Stimulated activated CD4-positive, alpha-beta T cell treated with anti-CD3 and anti-CD28 coated beads, Interleukin-1b, Interleukin-23, amount 100 ng/mL, for 24 hours (primary cell): ENCODE data around the gene PHF14.
"Not testable (repeated sequence)": the region's sequence is repeated elsewhere in the genome, so short reads cannot be mapped to it uniquely, and the experiment has no call there.

Experiments used
- DNase-seq, 4 experiments: peaks; one replicate each; pipeline ENCODE4 v3.0.0-alpha.2; 2020; ENCODE audit warnings: low read depth in 4 of 4, low spot score in 1 of 4

The PHF14 gene

GRCh38 chr7:10973942-10974911 lies 555 bp downstream of the PHF14 start:
- peak in 2 of 4 experiments; percentile 3 to 7 for DNase-seq

DNA sequence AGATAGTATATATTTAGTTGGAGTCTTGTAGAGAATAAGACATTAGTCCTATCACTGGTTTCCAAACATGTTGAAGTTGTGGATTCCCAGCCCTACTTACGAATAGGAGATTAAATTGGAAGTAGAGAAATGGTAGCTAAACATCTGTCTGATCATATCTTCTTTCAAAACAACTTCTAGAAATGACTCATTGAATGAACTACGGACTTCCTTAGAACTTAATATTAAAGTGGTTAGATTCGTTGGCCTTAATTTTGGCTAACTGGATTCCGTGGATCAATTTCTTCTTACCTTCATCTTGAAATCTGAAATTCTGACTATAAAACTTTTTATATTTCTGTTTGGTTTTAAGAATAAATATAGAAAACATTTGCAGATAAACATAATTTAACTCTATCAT lies 3.4 kb downstream of the PHF14 start:
- no peak for DNase-seq

- DNase-seq = no peak
These were observed 7.6 kb downstream of the PHF14 start for GRCh38 chr7:10981317-10981716.

DNA sequence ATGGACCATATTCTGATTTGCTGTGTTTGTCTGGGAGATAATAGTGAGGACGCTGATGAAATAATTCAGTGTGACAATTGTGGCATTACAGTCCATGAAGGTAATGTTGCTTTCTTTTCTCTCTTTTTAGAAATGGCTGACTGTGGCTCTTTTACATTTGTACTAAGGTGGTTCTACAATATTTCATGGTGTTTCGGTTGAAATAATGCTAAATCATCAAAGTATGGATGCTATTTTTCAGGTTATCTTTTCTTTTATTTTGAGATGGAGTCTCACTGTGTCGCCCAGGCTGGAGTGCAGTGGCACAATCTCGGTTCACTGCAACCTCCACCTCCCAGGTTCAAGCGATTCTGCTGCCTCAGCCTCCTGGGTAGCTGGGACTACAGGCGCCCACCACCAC lies 17.1 kb downstream of the PHF14 start:
- DNase-seq = not testable (repeated sequence)

DNA sequence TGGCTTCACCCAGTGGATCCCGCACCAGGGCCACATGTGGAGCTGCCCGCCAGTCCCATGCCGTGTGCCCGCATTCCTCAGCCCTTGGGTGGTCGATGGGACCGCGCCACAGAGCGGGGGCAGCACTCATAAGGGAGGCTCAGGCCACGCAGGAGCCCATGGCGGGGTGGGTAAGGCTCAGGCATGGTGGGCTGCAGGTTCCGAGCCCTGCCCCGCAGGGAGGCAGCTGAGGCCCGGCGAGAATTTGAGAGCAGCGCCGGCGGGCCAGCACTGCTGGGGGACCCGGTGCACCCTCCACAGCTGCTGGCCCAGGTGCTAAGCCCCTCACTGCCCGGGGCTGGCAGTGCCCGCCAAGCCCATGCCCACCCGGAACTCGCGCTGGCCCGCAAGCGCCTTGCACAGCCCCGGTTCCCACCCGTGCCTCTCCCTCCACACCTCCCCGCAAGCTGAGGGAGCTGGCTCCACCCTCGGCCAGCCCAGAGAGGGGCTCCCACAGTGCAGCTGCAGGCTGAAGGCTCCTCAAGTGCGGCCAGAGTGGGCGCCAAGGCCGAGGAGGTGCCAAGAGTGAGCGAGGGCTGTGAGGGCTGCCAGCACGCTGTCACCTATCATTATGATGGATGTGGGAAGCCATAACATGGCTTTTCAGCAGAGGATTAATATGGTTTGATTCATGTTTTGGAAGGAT lies 22.0 kb downstream of the PHF14 start:
- not testable (repeated sequence) for DNase-seq

GRCh38 chr7:10998996-10999757 lies 25.5 kb downstream of the PHF14 start:
- DNase-seq = no peak

DNA sequence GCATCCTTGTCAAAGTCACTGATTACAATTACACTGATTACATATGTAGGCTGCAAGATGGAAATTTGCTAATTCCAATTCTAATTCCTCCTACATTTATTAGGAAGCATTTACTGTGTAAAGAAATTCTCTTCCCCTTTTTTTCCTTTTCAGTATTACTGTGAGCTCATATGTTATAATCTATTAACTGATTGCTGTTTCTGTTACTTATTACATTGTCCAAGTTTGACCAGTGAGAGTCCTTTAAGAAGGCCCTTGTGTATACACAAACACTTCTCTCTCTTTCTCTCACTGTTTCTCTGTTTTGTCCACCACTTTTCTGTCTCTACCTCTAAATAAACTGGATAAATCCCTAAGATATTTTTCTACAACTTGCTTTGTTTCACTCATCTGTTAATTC lies 31.5 kb downstream of the PHF14 start:
- no peak for DNase-seq

DNA sequence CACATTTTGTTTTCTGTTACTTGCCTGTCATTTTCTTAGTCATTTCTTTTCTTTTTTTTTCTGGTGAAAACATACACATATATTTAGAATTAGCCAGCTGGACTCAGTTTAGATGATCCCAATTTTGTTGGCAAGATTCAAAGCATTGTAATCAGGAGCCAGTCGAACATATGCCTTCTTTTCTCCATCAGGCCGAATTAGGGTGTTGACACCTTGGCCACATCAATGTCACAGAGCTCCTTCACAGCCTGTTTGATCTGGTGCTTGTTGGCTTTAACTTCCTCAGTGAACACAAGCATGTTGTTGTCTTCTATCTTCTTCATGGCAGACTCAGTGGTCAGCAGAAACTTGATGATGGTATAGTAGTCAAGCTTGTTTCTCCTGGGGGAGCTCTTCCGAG lies 32.6 kb downstream of the PHF14 start:
- no peak for DNase-seq

DNA sequence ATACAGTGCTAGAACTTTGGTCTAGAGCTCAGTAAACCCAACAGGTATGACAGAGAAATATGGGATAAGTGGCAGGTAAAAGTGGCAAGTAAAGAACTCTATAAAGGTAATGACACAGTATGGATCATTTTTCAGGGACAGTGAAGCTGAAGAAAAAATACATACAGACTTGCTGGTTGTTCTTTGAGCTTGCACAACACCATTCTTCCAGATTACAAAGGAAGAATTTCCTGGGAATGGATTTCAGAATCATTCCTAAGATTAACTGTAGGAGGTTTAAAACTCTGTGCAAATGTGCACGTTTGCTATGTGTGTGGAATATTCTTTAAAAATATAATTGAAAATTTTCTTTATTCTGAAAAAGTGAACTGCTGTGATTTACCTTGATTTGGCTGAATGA lies 36.0 kb downstream of the PHF14 start:
- DNase-seq = no peak

DNA sequence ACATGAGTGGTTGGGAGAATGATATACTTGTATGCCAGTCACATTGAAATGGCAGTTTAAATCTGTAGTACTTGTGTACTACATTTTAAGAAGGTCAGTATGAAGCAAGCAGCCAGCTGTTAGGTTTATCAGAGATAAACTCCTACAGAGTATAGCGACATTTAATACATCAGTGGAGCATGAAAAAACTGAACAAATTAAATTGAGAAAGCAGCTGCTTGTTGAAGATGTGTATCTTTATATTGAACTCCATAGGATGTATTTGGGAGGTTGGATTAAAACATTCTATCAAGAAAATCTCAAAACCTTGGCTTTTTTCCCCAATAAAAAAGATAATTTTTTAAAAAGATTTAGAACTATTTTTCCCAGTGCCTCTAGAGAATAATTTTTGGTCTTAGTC lies 47.8 kb downstream of the PHF14 start:
- no peak for DNase-seq

- no peak for DNase-seq
These were observed 53.0 kb downstream of the PHF14 start for GRCh38 chr7:11026452-11027359.

GRCh38 chr7:11035661-11036060 lies 62.0 kb downstream of the PHF14 start:
- DNase-seq = no peak

DNA sequence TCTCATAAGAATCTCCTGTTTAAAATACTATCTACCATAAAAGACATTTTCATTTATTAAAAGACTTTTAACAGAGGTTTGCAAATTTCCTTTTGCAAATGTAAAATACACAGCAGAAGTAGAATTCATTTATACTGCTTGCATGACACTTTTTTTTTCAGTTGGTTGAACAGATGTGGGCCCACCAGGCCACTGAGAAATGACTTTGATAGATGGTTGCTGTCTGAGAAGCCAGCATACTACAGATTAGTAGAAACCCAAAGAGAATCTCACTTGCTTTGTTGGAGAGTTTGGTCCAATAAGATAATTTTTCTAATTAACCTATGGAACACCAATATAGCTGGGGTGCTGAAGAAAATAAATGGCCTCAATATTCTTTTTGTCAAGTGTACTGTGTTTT lies 66.3 kb downstream of the PHF14 start:
- DNase-seq = no peak

DNA sequence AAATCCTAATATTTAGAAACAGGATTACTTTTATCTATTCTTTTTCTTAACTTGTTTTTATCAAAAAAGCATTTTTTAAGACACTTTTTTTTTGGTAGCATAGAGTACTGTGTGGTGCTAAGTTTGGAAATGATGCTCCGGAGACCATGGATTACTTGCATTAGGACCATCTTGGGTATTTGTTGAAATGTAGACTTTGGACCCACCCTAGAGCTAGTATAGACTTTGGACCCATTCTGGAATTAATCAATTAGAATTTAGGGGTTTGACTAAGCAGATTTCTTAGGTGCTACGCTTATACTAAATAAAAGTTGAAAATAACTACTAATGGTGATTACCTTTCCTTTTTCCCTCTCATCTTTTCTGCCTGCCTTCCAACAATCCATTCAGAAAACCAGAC lies 80.4 kb downstream of the PHF14 start:
- DNase-seq = no peak

- no peak for DNase-seq
These were observed 87.2 kb downstream of the PHF14 start for GRCh38 chr7:11060893-11061292.

GRCh38 chr7:11062110-11062509 lies 88.4 kb downstream of the PHF14 start:
- no peak for DNase-seq

DNA sequence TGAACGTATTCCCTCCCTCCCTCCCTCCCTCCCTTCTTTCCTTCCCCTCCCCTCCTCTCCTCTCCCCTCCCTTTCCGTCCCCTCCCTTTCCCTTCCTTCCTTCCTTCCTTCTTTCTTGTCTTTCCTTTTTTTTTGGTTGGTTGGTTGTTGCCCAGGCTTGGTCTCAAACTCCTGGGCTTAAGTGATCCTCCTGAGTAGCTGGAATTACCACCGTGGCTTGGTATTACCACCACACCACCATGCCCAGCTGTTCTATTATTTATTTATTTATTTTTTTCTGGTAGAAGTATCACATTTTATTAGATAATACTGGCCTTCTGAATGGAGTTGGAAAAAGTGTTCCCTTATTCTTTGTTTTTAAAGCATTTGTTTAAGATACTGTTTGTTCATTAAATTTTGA lies 95.9 kb downstream of the PHF14 start:
- DNase-seq = no peak

DNA sequence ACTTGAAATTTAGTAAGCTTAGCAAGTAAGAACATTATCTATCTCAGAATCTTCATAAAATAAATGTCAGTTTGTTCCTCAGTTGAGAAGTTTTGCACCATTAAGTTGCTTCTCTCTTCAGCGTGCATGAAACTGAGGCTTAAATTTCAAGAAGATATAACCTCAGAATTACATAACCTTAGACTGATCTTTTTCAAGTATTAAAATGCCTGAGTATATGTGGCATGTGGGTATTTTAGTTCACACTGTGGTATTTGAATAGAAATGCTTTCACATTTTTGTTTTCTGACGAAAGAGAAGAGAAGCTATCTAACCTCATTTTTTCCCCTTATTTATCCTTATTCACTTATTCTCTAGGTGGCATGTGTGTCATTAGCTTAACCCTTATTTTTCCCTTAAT lies 104.1 kb downstream of the PHF14 start:
- no peak for DNase-seq

DNA sequence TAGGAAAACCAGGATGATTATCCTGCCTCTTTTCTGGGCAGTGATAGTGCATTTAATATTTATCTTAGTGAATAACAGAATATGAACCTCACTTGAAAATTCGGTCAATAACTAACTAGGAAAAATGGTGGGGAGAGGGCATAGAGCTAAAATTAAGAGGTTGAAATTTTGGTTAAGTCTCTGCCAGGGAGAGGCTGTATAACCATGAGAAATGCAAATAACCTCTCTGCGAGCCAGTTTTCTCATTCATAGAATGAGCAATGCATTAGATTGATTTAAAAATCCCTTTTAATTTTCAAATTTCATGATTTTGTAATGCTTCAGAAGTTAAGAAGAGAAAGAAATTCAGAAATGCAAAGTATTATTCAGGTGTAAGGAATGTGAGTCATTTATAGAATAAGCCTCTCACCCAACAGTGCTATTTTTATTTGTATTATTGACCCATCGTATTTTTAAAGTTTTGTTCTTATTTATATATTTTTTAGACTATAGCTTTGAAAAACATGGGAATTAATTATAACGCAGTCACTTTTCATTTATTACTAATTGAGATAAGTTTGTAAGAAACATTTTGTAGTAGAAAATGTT lies 104.7 kb downstream of the PHF14 start:
- no peak for DNase-seq

- no peak for DNase-seq
These were observed 106.2 kb downstream of the PHF14 start for GRCh38 chr7:11079907-11080306.
